Muscle of arm (tissue), 12 donors: Measurements from ENCODE around the gene VPS13D. TPM values are rescaled to one million over a fixed set of nuclear protein-coding genes. Genes with fewer than 3 reads are reported as not detected.
A peak's percentile ranks its signal among the peaks of the same experiment; 100 is the strongest.
"Not testable (repeated sequence)": the region's sequence is repeated elsewhere in the genome, so short reads cannot be mapped to it uniquely, and the experiment has no call there.

Experiments
- DNase-seq: peaks from one replicate; pipeline ENCODE4 v3.0.0-alpha.2; 2013
- polyA plus RNA-seq, 12 donors: library from polyadenylated mRNA; unstranded; fragments of 120-200 nt; gene quantifications; one replicate each; pipeline ENCODE4 v1.2.1, GENCODE V29; 2013; ENCODE audit not compliant: insufficient read length in 12 of 12

Gene VPS13D
- polyA plus RNA-seq, 12 donors: 13.2 to 32.7 (median 18.8) TPM; not detected in 1

- no peak for DNase-seq
These were observed 239.7 kb downstream of the VPS13D start for GRCh38 chr1:12469493-12469892.

DNA sequence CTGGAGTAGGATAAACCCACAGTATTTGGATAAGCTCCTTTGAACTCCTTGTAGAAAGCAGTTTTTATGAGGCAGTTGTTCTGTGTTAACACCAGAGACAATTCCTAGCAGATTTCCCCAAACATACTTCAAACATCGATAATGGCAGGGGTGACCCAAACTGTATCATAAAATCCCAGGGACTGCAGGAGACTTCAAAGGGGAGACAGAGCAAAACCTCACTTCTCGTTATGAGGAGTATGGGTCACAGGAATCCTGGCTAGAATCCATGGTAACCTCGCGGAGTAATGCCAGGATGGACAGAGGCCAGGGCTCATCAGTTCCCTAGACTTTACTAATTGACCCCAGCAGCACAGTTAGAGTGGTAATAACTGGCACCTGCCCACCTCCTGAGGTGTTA, 240.2 kb downstream of the VPS13D start:
- DNase-seq: no peak

GRCh38 chr1:12470916-12471315, 241.1 kb downstream of the VPS13D start:
- not testable (repeated sequence) for DNase-seq

GRCh38 chr1:12472156-12472797, 242.4 kb downstream of the VPS13D start:
- no peak for DNase-seq

GRCh38 chr1:12472798-12473551, 243.1 kb downstream of the VPS13D start:
- no peak for DNase-seq

- DNase-seq: peak; percentile 78
These were observed 243.9 kb downstream of the VPS13D start for GRCh38 chr1:12473596-12474362.

DNA sequence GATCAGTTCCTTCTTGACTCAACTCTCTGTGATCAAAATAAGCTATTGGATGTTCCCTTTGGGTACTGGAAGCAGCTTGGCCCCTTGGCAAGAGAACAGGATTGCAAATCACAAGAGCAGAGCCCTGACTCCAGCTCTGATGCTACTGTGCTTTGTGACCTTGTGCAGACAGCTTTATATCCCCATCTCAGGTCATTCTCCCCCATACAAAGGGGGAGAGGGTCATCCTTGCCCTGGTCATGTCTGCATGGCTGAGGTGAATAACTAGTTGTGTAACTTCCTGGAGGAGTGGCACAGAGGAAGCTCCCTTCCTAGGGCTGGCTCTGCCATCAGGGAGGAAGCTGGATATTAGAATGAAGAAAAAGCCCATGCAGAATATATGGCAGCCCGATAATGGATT, 245.3 kb downstream of the VPS13D start:
- DNase-seq: no peak

- DNase-seq: no peak
These were observed 245.7 kb downstream of the VPS13D start for GRCh38 chr1:12475530-12475934.

- DNase-seq: no peak
These were observed 246.1 kb downstream of the VPS13D start for GRCh38 chr1:12475947-12476346.

- no peak for DNase-seq
These were observed 247.5 kb downstream of the VPS13D start for GRCh38 chr1:12477314-12477713.

DNA sequence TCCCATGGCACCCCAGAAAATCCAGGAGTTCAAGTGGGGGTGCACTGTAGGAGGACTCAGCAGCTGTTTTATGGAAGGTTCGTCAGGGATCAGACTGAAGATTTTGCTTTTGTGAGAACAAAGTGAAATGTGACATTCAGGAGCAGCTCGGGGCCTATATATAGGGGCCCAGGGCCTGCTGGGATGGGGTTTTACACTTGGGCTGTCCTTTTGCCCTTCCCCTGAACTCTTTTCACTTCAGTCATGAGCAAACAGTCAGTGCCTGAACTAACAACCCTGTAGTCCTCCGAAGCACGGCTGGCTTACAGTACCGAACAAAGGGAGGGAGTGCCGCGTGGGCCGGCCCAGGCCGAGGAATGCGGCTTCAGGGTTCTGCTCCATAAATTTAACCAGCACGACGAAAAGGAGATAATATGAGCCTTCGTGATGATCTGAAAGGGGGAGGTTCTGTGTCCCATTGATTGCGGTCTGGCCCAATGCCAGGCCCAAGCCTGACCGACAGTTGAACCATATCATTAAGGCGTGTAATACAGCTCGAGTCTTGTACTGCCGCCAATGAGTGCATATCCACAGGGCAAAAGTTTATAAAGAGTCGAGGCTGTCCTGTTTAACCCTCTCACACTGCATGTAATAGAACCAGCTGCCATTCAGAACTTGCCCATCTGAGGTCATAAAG, 248.2 kb downstream of the VPS13D start:
- DNase-seq: peak; percentile 93

DNA sequence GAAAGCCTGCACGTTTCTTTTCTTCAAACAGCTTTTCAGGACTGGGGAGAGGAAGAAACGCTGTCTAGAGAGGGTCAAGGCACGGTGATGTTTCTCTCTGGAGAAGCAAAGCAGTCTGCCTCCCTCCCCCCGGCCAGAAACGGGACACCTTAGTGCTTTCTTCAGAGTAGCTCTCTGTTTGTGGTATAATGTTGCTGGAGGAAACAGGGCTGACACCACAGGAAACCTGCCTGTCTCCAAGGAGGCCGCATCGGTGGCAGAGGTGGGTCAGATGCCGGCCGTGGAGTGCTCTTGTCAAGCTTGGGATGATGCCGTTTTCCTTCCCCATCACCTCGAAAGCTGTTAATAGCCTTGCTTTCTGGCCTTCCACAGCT, 248.8 kb downstream of the VPS13D start:
- DNase-seq: no peak

DNA sequence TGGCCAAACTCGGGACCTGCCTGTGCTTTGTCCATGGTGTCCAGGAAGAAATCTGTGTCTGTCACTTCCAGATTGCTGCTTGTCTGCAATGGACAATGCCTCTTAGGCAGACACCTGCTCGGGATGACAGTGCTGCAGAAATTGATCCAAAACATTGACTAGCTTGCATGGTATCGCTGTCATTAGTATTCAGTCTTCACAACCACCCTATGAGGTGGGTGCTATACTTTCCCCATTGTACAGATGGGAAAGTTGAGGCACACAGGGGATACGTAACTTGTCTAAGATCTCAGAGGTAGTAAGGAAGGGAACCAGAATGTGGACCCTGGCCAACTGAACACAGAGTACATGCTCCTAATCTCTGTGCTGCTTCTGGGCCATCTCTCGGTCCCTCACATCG, 249.5 kb downstream of the VPS13D start:
- no peak for DNase-seq

GRCh38 chr1:12480041-12480440, 250.2 kb downstream of the VPS13D start:
- no peak for DNase-seq

GRCh38 chr1:12480748-12481362, 251.0 kb downstream of the VPS13D start:
- no peak for DNase-seq

DNA sequence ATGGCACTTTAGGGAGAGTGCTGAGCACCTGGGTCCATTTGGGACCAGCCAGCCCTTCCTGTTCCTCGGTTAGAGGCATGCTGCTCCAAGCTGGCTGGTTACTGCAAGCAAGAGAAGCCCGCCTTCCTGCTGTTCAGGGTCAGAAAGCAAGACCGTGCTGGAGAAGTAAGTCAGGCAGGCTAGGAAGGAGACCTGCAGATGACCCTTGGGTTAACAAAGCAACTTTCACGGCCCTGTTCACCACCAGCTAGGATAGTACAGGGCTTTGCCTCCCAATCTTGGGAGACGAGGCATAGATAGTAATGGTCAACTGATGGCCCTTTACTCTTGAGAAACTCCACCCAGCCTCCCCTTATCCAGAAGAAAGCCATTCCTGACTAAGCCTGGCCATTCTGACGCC, 252.1 kb downstream of the VPS13D start:
- DNase-seq: no peak

DNA sequence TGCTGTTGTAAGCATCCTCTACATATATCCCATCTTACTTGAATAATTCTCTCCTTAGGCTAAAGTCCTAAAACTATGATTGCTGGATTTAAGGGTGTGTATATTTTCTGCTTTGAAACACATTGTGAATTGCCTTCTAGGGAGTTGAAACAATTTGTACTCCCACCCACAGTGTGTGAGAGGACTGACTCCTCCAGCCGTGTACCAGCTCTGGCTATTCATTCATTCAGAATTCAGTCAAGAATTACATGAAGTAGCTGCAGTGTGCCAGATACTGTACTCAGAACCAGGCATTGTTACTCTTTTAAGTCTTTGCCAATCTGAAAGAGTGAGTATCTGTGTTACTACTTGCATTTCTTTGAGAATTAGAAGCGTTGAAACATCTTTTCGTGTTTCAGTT, 253.2 kb downstream of the VPS13D start:
- DNase-seq: no peak

DNA sequence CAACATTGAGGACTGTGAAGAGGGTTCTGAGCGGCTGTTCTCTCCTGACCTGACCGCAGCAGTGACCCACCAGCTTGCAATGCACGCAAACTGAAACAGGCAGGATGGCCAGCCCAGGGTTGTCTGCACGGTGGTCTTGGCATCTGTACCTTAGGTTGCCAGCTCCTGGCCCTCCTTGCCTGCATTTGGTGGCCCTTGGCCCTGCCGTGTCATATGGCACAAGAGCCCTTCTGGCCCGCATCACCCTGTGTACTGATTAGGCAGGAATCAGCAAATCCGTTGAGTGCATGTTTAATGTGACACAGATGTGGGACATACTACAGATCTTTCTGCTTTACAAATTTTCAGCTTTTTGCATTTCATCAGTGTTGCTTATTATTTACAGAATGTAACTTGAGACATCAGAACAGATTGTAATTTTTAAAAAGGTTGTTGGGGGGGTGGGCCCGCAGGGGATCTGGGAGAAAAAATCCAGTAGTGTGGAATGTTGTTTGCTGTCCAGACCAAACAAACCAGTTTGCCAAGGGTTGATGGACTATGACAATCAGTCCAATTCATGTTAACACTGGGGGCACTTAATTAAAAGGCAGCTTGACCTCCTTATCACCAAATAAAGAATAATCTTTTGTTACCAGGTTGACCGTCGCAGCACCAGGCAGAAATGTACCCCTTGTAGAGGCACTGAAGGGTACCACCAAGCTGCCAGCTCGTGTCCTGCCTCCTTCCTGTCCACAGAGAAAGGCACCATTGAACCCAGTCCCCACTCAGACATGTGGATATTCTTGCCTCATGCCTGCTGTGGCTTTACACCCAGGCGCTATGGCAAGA, 255.6 kb downstream of the VPS13D start:
- DNase-seq: no peak

GRCh38 chr1:12486059-12486341, 256.2 kb downstream of the VPS13D start:
- DNase-seq: no peak

DNA sequence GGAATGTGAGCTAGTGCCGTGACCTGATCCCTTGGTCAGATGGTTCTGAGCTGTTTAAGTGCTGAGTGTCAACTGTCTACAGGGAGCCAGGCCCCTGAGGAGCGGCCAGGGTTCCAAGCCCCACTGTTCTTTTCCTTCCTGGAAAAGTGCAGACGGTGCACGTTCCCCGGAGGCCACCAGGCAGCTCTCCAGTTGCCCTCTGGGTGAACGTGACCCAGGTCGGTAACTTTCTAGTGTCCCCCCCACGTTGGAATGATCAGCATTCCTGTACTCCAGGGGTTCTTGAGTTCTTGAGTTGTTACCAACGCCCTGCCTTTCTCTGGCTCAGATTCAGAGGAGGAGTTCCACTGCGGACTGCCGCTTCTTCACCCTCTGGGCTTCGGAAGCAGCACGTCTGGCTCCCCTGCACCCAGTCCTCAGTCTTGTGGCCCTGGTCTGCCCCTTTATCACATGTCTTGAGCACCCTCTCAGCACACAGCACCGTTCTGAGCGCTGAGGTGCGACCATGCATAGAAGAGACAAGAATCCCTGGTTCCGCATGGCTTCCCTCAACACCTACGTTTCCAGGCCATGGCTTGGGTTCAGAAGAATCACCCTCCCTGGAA, 256.7 kb downstream of the VPS13D start:
- no peak for DNase-seq

- no peak for DNase-seq
These were observed 257.7 kb downstream of the VPS13D start for GRCh38 chr1:12487520-12487919.
